Mesangial cell (primary cell): ENCODE results near the gene CCDC102A. TPM values are rescaled to one million over a fixed set of nuclear protein-coding genes. Genes with fewer than 3 reads are reported as not detected.

Experiments used
- total RNA-seq: library from RNA; depleted of rRNA; stranded (reverse); fragments of >200 nt; gene quantifications from 2 replicates; pipeline ENCODE4 v1.2.3, GENCODE V29; 2015

CCDC102A gene
- 10.6 and 24.1 TPM in 2 replicates for total RNA-seq

DNA sequence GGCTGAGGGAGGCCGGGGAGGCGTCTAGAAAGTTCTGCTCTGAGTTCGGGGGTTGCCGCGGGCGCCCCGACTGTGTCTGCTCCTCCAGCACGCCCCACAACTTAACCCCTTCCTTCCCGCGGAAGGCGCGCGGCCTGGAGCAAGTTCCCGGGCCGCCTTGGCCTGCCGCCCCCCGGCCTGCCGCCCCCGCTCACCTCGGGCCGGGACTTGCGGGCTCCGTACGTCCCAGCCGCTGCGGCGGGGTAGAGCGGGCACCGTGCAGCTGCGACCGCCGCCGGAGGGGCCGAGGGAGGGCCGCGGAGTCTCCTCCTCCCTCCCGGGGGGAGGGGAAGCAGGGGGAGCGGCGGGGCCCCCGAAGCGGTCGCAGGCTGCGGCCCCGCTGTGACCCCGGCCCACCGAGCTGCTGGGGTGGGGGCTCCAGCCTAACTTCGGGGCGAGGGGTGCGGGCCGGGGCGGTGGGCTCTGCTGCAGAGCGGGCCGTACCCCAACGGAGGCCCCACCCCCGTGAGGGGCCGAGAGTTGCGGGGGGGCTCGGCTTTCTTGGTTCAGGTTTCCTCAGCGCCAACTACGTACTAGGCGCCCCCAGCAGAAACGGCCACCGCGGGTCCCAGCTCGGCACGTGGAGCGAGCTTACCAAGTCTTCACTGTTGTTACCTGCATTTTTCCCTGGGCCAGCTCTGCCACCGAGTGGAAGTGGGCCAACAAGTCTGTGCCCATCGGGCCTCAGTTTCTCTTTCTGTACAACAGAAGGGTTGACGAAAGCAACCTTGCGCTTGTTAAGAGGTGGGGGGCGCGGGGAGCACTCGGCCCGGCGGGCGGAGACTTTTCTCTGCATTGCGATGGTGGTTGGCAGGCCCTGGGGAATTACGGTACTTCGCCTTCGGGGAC is at the start of gene CCDC102A:
TSS of gene CCDC102A (minus strand) at position 266 of the 888 bp plus-strand sequence. CDS start 7,394 bp downstream, outside the sequence.

DNA sequence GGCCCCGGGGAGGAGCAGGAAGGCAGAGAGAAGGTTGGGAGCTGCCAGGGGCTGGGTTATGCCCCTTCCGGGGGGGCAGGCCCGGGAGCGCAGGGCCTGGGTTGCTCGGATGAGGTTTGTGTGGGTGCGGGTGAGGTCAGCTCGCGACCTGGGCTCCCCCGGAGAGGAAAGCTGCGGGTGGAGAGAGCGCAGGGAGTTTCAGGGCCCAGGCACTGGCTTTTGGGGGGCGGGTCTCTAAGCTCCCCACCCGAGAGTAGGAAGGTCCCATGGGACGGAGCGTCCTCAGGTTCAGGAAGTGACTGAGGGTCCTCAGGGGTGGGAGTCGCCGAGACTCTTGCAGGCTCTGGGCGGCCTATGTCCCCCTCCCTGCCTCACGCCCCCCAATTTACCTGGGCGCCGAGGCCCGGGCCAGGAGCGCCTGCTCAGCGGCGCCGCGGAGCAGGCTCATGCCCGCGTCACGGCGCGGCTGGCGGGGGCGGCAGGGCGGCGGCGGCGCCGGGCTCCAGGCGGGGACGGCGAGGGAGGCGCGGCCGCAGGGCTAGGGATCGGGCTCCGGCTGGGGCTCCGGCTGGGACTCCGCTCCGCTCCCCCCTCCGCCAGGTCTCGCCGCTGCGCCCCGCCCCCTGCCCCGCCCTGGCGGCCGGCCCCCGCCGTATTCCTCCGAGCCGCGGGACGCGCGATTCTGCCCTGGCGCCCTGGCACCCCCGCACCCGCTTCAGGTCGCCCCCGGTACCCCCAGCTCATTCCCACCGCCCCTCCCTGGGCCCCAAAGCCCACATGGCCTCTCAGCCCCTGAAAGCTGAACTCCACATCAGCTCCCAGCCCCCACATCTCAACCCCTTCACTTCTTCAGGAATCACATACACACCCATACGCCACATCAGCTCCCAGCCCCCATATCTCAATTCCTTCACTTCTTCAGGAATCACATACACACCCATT is 50.2 kb downstream of the CCDC102A start, which contains the start of gene DOK4:
TSS of gene DOK4 (minus strand) at position 578 of the 942 bp plus-strand sequence. CDS start 6,986 bp downstream, outside the sequence.

GRCh38 chr16:57462209-57462977 is 74.0 kb downstream of the CCDC102A start, which contains the start of gene POLR2C:
POLR2C (plus strand) TSS chr16:57462679; CDS start chr16:57462725, 46 bp downstream.

Other genes starting within 250 kb of the CCDC102A start
- gene CCL22, start 177.8 kb downstream of the CCDC102A start, total RNA-seq = not detected in 2 replicates
- 2.4 and 12.9 TPM in 2 replicates for gene CX3CL1, start 164.1 kb downstream of the CCDC102A start, total RNA-seq
- gene CCL17, start 131.8 kb downstream of the CCDC102A start, total RNA-seq = not detected in 2 replicates
- gene CIAPIN1, start 89.2 kb downstream of the CCDC102A start, total RNA-seq = 54.6 and 55.4 TPM in 2 replicates
- 40.4 and 51.7 TPM in 2 replicates for gene COQ9, start 89.1 kb downstream of the CCDC102A start, total RNA-seq
- 104 and 118 TPM in 2 replicates for gene POLR2C, start 73.9 kb downstream of the CCDC102A start, total RNA-seq
- 32.9 and 48.2 TPM in 2 replicates for gene DOK4, start 50.1 kb downstream of the CCDC102A start, total RNA-seq
- 0.16 and 0.38 TPM in 2 replicates for gene ADGRG5, start 6.1 kb upstream of the CCDC102A start, total RNA-seq
- gene ADGRG1, start 92.1 kb upstream of the CCDC102A start, total RNA-seq = 23.8 and 151 TPM in 2 replicates
- gene ADGRG3, start 131.7 kb upstream of the CCDC102A start, total RNA-seq = not detected in 2 replicates
- under 0.01 TPM in 1 of 2 replicates, not detected in the other for gene DRC7, start 158.2 kb upstream of the CCDC102A start, total RNA-seq
- 44.2 and 45.8 TPM in 2 replicates for gene KATNB1, start 199.2 kb upstream of the CCDC102A start, total RNA-seq